ENCODE data around the gene HEATR5B. TPM values are rescaled to one million over a fixed set of nuclear protein-coding genes. Genes with fewer than 3 reads are reported as not detected.

The HEATR5B gene
- total RNA-seq, 1 donor from 2014 or later = 10.6 TPM

DNA sequence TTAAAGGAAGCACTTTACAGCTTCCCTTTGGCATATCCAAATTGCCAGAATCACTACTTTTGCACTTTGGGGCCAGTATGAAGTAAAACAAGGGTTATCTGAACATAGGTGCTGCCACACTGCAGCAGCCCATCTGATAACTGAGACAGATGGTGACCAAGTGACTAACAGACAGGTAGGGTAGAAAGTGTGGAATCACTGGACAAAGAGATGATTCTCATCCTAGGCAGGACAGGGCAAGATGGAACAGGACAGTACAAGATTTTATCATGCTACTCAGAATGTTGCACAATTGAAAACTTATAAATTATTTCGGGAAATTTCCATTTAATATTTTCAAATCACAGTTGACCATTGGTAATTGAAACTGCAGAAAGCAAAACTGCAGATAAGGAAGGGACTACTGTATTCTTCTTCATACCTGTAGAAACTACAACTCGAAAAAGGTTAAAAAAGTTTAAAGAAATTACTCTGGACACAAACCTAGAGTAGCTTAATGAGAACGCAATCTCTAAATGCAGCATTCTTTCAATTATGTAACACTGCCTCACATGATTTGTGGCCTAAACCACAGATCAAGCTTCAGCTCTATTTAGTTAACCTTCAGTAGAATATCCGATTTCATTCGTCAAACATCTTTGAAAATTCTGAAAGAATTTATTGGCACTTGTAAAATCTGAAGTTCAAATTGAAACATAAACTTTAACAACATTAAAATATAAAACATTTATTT lies 31.4 kb downstream of the HEATR5B start:
- no peaks in the 10 kb centered on the region for H3K9me3 ChIP-seq
- H3K4me3 ChIP-seq = no peak overlapping the region
- DNase-seq (ENCODE audit: low spot score in 2 of 2) = no peak
- H3K4me1 ChIP-seq = no peaks in the 10 kb centered on the region
- peaks cover 49 to 75% of the 10 kb centered on the region in 2 donors for H3K36me3 ChIP-seq
- intact Hi-C loops (cut with DNase I) = no loop called here
- H3K27me3 ChIP-seq = no peaks in the 10 kb centered on the region
- TF ChIP-seq, protein P1, sequence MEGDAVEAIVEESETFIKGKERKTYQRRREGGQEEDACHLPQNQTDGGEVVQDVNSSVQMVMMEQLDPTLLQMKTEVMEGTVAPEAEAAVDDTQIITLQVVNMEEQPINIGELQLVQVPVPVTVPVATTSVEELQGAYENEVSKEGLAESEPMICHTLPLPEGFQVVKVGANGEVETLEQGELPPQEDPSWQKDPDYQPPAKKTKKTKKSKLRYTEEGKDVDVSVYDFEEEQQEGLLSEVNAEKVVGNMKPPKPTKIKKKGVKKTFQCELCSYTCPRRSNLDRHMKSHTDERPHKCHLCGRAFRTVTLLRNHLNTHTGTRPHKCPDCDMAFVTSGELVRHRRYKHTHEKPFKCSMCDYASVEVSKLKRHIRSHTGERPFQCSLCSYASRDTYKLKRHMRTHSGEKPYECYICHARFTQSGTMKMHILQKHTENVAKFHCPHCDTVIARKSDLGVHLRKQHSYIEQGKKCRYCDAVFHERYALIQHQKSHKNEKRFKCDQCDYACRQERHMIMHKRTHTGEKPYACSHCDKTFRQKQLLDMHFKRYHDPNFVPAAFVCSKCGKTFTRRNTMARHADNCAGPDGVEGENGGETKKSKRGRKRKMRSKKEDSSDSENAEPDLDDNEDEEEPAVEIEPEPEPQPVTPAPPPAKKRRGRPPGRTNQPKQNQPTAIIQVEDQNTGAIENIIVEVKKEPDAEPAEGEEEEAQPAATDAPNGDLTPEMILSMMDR (IDR thresholded peaks at IDR 0.05) = no peak
- no peak overlapping the region for H3K27ac ChIP-seq

GRCh38 chr2:37039580-37039979 lies 44.6 kb downstream of the HEATR5B start:
- no peak overlapping the region for H3K27ac ChIP-seq
- H3K4me1 ChIP-seq = no peaks in the 10 kb centered on the region
- intact Hi-C loops (cut with DNase I) = no loop called here
- DNase-seq (ENCODE audit: low spot score in 2 of 2) = no peak
- H3K27me3 ChIP-seq = no peaks in the 10 kb centered on the region
- H3K9me3 ChIP-seq = no peaks in the 10 kb centered on the region
- no peak overlapping the region for H3K4me3 ChIP-seq
- peaks cover 17 to 45% of the 10 kb centered on the region in 2 donors for H3K36me3 ChIP-seq
- TF ChIP-seq, protein P1 (IDR thresholded peaks at IDR 0.05) = no peak

GRCh38 chr2:37037771-37038170 lies 46.4 kb downstream of the HEATR5B start:
- H3K9me3 ChIP-seq = no peaks in the 10 kb centered on the region
- H3K4me3 ChIP-seq = no peak overlapping the region
- intact Hi-C loops (cut with DNase I) = no loop called here
- no peaks in the 10 kb centered on the region for H3K27me3 ChIP-seq
- H3K36me3 ChIP-seq = peaks cover 17 to 47% of the 10 kb centered on the region in 2 donors
- TF ChIP-seq, protein P1 (IDR thresholded peaks at IDR 0.05) = no peak
- DNase-seq (ENCODE audit: low spot score in 2 of 2) = no peak
- H3K27ac ChIP-seq = no peak overlapping the region
- no peaks in the 10 kb centered on the region for H3K4me1 ChIP-seq

DNA sequence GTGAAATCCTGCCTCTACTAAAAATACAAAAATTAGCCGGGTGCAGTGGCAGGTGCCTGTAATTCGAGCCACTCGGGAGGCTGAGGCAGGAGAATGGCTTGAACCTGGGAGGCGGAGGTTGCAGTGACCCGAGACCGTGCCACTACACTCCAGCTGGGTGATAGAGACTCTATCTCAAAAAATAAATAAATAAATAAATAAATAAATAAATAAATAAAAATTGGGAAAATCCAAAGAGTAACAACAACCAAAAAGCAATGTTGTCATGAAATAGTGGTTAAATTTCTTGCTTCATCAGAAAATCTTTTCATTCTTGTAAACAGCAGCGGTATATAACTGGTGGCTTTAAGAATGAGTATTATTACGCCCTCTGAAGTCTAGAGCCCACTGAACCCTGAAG lies 54.4 kb downstream of the HEATR5B start:
- intact Hi-C loops (cut with DNase I) = no loop called here
- Histone ChIP-seq H3K27ac (no peak overlapping the region), H3K9me3 (no peaks in the 10 kb centered on the region), H3K27me3 (no peaks in the 10 kb centered on the region), H3K4me3 (no peak overlapping the region), H3K4me1 (no peaks in the 10 kb centered on the region), H3K36me3 (peaks cover 26 to 54% of the 10 kb centered on the region in 2 donors)
- no peak for DNase-seq (ENCODE audit: low spot score in 2 of 2)
- TF ChIP-seq, protein P1 (IDR thresholded peaks at IDR 0.05) = no peak

DNA sequence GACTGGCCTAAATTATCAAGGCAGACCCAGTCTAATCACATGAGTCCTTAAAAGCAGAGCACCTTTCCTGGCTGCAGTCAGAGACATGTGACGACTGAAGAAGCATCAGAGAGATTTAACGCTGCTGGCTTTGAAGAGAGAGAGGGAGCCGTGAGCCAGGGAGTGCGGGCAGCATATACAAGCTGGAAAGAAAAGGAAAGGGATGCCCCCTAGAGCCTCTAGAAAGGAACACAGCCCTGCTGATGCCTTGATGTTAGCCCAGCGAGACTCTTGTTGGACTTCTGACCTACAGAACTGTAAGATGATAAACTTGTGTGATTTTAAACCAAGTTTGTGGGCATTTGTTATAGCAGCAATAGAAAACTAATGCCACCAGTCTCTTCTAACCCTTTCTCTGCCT lies 58.1 kb downstream of the HEATR5B start:
- Histone ChIP-seq H3K9me3 (no peaks in the 10 kb centered on the region), H3K4me3 (no peak overlapping the region), H3K4me1 (peaks cover 0 to 4% of the 10 kb centered on the region in 2 donors), H3K27ac (no peak overlapping the region), H3K27me3 (no peaks in the 10 kb centered on the region), H3K36me3 (peaks cover 21 to 53% of the 10 kb centered on the region in 2 donors)
- TF ChIP-seq, protein P1 (IDR thresholded peaks at IDR 0.05) = no peak
- intact Hi-C loops (cut with DNase I) = no loop called here
- DNase-seq (ENCODE audit: low spot score in 2 of 2) = no peak

Measured in ascending aorta (tissue), 2 donors.